Stimulated activated naive CD4-positive, alpha-beta T cell treated with Interleukin-2 at 50 U/mL for 16 hours (primary cell): ENCODE measurements around the gene MAOB.

ENCODE experiments used
- DNase-seq: peaks from one replicate; lab custom pipeline; 2025; lab: John Stamatoyannopoulos, UW

The MAOB gene

DNA sequence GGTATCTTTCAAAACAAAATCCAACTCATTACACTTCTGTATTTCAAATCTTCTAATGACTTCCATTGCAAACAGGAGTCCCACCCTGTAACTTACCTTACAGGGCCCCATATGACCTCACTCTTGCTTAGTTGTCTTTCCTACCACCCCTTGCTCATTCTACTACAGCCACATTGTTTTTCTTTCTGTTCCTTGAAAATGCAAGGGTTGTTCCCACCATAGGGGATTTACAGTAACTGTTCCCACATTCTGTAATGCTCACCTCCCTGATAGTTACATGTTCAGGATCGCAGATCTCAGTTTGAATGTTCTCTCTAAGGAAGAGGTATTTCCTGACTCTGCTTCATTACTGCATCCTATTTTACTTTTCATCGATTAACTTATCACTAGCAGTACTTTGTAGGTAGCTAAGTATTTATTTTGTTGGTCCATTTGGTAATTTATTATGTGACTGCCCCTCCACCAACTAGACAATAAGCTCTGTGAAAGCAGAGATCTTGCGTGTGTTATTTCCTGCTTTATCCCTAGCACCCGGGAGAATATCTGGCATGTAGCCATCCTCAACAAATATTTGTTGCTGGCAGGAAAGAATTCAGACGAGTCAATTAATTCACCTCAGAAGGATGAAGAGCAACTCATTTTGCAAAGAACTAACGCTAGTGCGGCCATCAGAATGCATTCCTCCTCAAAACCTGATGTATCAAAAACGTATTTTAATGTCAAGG, 21.4 kb downstream of the MAOB start:
- DNase-seq: no peak

DNA sequence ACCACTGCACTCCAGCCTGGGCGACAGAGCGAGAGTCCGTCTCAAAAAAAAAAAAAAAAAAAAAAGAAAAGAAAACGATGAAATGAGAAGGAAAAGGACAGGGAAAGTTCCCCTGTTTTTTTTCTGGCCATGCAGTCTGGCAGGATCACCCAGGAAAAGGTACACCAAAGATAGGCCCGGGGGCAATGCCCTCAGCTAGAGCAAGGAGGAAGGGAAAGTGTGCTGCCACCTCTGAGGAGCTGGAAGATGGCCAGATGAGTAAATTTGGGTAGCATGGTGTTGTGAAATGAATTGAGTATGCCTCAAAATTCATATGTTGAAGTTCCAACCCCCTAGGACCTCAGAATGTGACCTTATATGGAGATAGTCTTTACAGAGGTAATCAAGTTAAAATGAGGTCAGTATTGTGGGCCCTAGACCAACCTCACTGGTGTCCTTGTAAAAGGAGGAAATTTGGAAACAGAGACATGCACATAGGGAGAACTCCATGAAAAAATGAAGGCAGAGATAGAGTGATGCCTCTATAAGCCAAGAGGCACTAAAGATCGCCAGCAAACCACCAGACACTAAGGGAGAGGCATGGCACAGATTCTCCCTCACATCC, 28.9 kb downstream of the MAOB start:
- DNase-seq: no peak

DNA sequence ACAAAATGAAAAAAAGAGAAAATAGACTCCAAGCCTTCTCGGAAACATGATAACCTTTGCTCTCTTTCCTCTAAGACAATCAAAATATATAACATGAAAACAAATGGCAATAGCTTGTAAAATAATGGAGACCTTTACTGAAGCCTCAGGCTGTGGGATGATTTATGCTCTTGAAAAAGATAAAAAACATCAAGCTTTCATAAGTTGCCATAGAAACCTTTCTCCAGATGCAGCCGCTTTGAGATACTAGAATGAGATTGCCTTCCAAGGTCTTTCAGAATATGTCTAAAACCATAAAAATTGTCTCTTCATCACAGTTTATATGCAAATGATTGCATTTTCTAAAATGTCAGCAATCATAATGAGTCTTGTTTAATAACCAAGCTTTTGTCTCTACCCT, 31.6 kb downstream of the MAOB start:
- no peak for DNase-seq

DNA sequence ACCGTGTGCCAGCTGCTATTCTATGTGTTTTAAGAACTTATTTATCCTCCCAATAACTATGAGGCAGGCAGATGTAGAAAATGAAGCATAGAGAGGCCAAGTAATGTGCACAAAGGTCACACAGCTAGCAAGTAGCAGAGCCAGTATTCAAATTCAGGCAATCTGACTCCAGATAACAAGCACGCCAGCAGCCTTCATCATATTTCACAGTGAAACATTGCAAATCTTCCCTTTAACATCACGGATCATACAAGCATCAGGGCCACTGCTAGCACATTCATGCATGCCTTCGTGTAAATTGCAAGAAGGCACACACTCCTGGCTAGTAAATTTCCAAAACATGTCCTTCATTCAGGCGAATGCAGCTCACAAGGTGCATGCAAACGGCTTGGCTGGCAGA, 33.1 kb downstream of the MAOB start:
- no peak for DNase-seq

DNA sequence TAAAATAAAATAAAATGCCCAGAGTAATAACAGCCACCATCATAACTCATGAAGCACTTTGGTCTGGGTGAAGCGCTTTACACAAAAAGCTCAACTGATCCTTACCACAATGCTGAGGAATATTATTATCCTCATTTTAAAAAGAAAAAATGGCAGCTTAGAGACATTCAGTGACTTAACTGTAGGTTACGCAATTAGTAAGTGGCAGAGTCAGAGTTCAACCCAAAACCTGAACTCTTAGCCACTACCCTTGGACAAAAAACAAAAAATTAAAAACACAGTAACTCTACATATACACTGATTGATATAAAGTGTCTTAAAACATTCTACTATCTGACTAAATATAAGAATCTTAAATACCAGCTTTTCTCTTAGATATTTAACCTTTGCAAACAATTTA, 34.9 kb downstream of the MAOB start:
- DNase-seq: no peak

DNA sequence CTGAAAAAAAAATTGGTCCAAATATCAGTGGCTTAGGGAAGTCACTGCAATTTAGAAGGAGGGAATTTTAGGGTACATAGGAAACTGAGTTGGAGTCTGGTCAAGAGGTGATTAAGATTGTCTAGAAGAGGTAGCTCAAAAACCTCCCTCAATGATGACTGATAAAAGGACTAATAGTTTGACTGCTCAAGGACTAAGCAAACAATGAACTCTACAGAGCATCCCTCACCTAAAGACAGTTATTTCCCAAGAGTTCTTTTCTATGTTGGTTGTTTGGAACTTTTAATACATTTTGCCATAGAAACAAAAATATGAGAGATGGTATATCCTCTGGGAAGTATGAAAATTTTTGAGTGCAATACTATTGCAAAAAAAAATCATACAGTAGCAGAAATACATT, 35.7 kb downstream of the MAOB start:
- no peak for DNase-seq

DNA sequence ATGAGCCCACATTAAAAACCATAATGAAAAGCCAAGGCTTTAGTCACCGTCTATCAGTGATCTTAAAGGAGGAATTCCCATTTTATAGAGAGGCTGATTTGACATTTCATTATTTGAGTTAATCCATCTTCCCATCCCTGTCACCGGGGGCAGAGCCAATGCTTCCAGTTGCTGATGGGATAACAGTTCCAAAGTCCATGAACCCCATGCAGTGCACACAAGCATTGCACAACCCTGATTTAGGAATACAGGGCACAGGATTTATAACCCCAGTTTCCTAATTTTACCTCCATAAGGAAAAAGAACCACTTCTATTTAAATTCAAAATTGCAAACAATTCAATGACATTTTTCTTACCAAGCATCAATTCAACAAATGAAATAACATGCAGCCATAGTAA, 36.5 kb downstream of the MAOB start:
- DNase-seq: no peak

DNA sequence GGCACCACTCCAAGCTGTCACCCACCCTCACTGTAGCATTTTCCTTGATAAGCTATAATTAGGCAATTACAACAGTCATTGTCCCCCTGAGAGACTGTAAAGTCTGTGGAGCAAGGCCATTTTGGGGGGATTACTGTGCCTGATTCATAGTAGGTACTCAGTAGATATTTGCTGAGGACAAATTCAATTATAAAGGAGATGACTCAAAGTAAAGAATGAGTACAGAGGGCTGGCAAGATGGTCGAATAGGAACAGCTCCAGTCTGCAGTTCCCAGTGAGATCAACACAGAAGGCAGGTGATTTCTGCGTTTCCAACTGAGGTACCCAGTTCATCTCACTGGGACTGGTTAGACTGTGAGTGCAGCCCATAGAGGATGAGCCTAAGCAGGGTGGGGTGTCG, 42.0 kb downstream of the MAOB start:
- no peak for DNase-seq

DNA sequence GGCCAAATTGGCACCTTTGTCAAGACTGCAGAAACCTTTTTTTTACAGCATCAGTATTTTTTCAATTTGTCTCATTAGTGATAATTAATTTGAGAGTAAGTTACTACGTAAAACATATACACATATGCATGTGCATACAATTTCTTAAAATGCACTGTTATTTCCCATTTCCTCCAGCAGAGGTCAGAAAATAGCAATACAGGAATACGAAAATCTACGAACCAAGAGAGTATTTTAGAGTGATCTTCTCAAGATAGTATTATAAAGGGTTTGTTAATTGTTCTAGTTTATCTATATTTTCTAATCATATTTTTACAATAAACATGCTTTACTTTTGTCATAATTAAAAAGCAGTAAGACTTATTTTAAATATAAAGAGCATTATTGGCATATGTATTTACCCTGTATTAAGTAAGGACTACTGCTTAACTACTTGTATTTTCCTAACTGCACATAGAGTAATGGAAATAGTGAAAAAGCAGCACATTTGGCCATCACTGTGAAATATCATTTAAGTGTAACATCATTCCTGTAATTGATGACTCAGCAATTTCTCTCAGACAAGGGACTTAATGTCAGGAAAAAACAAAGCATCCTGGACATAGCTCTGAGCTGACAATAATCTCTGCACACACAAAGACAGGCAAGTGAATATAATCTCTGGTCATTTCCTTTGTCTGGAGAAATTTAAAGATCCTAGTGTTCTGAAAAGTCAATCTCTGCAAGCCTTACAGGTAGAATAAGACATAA, 45.6 kb downstream of the MAOB start:
- no peak for DNase-seq

DNA sequence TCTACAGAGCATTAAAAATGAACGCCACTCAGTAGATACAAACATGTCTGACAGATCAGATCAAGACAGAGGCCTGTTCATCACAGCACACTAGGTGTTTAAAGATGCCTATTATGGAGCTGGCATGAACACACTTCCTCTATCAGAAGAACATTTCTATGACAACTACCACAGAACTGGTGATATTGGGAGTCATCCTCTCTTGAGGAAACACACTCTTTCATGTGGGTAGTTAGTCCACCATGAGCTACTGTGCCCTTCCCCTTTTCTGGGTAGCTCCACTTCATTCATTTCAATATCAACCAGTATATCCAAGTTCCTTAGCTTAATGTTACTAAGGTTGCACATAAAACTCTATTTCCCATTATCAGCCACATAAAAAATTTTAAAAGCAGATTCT, 46.7 kb downstream of the MAOB start:
- DNase-seq: no peak

DNA sequence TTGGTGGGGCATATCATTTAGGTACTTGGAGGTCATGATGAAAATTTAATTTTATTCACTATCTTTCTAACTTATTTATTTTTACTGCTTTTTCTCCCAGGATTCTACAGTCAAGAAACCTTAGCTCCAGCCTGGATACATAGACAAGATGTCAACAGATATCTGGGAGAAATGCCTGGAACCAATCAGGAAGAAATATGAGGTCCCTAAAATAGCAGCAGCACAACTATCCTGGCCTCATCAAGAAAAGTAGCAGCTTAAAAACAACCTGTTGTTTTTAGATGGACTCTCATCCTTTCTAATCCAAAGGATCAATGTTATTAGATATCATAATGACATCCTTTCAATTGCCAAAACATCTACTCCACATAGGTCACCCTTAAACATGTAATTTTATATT, 54.5 kb downstream of the MAOB start:
- DNase-seq: no peak

DNA sequence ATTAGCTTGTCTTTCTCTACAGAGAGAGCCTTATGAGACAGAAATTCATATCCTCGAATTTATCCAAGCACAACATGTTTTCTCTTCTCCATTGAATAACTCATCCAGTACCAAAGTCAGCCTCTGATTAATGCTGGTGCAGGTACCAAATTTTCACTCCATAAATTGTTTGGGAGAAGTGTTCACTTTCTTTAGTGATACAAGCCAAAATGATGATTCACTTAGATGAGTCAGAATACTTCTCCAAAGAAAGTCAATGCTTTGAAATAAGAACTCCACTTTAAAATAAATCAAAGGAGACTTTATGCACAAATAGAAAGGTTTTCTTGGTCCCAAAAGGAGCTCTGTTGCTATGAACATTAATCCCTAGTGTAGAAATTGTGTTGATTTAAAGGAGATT, 60.2 kb downstream of the MAOB start:
- DNase-seq: no peak

DNA sequence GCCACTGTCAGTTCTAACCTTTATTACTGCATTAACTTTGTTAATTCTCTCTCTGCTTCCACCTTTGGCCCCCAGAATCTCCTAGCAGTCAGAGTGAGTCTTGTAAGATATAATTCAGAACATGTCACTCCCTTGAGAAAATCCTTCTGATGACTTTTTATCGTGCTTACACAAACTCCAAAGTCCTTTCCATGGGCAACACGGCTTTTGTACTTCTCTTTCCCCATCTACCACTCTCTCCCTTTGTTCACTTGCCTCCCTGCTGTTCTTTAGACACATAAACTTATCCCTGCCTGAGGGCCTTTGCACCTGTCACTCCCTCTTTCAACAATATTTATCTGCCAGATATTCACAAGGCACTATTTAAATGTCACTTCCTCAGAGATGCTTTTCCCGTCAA, 64.8 kb downstream of the MAOB start:
- no peak for DNase-seq

DNA sequence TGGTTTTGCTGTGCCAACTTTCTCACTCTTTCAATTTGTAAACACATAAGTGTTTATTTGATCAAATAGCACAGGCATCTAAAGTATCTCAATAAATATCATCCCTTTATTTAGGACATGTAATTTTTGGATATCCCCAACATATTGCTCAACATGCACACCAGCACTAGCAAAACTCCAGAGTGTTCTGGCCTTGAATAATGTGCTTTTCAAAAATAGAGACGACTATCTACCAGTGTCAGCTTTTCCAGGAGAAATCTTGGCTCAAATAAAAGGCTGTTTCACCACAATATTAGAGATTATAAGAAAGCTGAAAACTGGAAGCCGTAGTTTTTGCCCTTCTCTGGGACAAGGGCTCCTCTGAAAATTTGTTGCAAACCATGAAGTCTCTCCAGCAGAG, 67.0 kb downstream of the MAOB start:
- no peak for DNase-seq

DNA sequence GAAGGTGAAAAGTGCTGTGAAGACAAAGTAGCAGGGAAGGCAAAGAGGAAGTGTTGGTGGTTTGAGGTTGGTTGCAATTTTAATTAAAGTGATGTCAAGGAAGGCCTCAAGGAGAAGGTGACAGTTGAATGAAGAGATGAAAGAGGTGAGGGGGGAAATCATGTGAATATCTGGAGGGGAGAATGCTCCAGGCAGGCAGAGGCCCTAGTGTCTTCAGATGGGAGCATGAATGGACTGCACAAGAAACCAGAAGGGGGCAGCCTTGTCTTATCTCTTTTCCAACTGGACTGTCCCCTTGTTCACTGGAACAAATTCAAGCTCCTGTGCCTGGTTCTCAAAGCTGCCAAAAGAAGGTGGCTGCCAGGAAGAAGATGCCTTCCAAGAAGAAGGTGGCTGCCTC, 68.4 kb downstream of the MAOB start:
- no peak for DNase-seq

DNA sequence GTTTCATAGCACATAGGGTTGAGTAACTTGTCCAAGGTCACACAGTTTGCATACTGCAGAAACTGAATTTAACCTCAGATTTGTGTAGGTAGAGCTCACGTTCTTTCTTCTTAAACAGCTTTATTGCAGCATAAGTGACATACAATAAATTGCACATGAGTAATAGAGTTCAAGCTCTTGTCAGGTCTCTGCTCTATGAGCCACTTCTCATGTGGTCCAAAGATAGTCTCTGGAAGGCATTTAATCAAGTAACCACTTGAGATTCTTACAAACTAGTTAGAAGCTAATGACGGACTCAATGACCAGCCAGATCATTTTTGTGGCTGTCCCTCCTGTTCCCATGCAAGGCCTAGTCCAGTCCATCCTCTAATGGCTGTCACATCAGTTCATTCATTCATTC, 68.9 kb downstream of the MAOB start:
- no peak for DNase-seq

DNA sequence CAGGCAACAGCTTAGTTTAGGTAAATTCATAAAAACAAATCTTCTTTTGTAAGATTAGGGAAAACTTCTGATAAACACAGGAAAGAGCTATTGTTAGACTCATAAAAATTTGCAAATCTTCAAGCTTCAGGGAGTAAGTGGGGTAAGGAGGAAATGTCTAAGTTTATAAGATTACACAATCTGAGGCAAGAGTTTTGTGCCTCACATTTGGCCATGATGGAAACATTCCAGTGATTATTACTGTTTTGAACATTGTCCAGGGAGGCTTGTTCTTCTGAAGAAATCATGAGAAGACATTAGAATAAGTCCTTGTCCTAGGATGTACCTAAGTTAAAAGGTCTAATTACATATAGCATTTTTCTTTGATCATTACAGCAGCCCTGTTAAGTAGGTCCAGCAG, 72.8 kb downstream of the MAOB start:
- no peak for DNase-seq

DNA sequence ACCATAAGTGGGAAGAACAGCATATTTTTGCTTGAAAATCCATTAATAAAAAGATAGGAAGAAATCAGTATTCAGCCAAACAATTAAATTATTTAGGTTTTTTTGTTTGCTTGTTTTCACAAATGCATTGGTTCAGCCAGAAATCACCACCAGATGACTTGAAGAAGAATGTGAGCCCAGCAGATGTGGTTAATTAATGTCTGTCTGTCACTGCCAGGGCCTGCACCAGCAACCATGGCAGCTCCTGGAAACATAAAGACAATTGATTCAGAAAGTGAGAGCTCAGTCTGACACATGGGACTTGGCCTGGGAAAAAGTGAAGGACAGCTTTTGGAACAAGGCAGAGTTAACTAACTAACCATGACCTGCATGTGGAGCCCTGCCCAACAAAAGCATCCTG, 74.0 kb downstream of the MAOB start:
- DNase-seq: no peak

DNA sequence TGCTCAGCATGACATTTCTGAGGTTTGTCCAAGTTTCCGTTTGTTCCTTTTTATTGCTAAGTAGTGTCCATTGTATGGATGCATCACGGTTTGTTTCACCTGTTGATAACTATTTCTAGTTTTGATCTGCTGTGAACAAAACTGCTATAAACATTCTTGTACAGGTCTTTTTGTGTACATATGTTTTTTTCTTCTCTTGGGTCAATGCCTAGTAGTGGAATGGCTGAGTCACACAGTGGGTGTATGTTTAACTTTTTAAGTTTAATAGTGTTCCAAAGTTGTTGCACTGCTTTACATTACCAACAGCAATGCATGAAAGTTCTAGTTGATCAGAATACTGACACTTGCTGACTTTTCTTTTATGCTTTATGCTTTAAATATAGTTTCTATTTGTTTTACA, 76.7 kb downstream of the MAOB start:
- DNase-seq: no peak

DNA sequence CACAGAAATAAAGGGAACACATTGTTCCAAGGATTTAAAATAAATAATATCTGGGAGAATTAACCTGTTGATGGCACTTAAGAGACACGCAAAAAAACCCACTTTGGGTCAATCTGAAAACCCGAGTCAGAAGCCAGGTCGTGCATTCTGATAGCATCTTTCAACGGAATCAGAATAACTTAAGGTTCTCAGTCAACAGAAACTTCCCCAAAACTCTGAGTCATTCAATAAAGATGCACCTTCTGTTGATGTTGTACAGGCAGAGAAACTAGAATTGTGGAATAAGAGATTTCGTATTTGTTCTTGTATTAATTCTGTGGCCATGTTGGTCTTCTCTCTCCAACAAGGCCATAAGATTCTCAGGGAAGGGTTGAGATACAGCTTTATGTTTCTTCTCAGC, 78.2 kb downstream of the MAOB start:
- DNase-seq: no peak

DNA sequence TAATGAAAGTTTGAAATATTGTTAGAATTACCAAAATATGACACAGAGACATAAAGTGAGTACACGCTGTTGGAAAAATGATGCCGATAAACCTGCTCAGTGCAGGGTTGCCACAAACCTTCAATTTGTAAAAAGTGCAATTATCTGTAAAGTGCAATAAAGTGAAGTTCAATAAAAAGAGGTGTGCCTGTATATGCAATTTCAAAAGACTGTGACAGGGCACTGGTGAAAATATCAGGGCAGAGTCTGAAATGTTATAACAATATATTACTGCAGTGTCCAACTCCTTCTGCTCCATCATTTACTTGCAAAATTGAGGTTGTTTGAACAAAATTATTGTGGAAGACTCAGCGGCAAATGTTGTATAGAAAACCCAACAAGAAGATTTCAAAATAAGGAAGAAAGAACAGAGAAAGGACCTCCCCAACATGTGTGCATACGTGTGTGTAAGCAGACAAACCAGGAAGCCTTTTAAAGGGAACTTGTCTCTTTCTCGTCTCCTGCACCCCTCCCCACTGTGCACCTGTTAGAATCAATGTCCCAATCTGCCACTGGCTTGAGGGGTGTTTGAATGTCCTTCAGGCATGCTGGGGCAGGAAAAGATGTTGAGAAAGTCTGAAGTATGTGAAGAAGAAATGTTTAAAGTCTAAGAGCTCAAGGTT, 96.2 kb downstream of the MAOB start:
- DNase-seq: no peak

DNA sequence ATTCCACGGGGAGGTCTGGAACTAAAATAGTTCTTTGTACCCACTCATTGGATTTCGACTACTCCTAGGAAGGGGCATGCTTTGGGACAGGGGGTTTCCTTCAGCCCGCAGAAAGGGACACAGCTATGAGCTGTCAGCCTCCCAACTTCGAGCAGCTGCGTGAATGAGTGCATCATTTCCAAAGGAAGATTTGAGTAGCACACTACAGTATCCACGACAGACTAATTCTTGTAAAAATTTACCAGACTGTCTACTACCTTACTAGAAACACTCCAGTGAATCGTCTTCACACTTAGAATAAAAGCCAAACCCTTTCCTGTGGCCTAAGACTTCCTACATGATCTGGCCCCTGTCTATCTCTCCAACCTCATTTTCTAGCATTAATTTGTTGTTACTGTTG, 124.2 kb downstream of the MAOB start:
- no peak for DNase-seq

DNA sequence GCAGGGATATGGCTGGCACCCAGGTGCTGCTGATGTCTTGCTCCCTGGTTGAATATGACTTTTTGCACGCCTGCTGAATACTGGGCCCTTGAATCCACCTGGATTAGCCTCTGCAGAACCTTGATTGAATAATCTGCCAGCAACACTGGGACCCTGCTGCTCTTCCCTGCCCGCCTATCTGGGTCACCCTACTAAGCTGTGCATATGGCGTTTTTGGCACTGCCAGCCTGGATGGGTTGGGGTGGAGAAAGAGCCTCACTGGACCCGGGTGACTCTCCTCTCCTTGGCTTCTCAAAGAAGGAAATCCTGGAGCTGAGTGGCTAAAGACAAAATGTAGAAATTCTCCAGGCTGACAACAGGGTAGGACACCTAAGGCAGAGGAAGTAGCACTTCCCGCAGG, 126.2 kb downstream of the MAOB start:
- no peak for DNase-seq
